Melanocyte of skin (primary cell): ENCODE data around the gene PCSK9. TPM values are rescaled to one million over a fixed set of nuclear protein-coding genes. Genes with fewer than 3 reads are reported as not detected.

Experiments
- total RNA-seq, 2 donors: library from RNA; depleted of rRNA; stranded (reverse); fragments of >200 nt; gene quantifications; 2 replicates each; pipeline ENCODE4 v1.2.3, GENCODE V29; 2012

The PCSK9 gene
- total RNA-seq: 1 to 10 TPM in 1 of 2 donors, under 1 TPM in 1; 0.33 to 1.7 TPM

DNA sequence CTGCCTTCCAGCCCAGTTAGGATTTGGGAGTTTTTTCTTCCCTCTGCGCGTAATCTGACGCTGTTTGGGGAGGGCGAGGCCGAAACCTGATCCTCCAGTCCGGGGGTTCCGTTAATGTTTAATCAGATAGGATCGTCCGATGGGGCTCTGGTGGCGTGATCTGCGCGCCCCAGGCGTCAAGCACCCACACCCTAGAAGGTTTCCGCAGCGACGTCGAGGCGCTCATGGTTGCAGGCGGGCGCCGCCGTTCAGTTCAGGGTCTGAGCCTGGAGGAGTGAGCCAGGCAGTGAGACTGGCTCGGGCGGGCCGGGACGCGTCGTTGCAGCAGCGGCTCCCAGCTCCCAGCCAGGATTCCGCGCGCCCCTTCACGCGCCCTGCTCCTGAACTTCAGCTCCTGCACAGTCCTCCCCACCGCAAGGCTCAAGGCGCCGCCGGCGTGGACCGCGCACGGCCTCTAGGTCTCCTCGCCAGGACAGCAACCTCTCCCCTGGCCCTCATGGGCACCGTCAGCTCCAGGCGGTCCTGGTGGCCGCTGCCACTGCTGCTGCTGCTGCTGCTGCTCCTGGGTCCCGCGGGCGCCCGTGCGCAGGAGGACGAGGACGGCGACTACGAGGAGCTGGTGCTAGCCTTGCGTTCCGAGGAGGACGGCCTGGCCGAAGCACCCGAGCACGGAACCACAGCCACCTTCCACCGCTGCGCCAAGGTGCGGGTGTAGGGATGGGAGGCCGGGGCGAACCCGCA lies at the start of gene PCSK9:
Gene PCSK9, plus strand, starts transcription at position 207 of the 741 bp plus-strand sequence. Its CDS starts 290 bp downstream, at position 497.

DNA sequence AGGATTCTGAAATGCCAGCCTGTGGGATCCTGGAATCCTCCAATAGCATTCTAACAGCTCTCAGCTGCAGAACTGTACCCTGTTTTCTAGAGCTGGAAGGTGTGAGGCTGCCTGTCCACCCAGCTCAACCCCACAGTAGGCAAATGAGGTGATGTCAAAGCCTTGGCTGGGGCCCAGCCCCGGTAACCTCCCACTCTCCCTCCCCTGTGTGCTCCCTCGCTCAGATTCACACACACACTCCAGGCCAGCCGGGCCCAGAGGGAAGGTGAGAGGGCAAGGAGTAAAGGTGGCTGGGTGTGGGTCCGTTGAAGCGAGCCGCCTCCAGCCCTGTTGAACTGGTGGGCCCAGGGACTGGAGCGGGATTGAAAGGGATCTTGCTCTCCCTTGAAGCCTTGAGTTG lies 40.7 kb upstream of the PCSK9 start, which contains the start of gene BSND:
Gene BSND, plus strand, starts transcription at position 257 of the 400 bp plus-strand sequence. CDS start 254 bp downstream, outside the sequence.

Other genes starting within 250 kb of the PCSK9 start
- under 1 TPM in 1 of 2 donors, not detected in 1; under 0.01 TPM for gene TTC22, start 238.2 kb upstream of the PCSK9 start, total RNA-seq
- gene DHCR24, start 152.4 kb upstream of the PCSK9 start, total RNA-seq: 100 to 1,000 TPM; 268 to 305 TPM
- gene TMEM61, start 58.9 kb upstream of the PCSK9 start, total RNA-seq: not detected
- not detected for gene BSND, start 40.6 kb upstream of the PCSK9 start, total RNA-seq
- 10 to 100 TPM; 37.5 to 45.6 TPM for gene USP24, start 175.8 kb downstream of the PCSK9 start, total RNA-seq